Measurements from ENCODE around the gene GALT. TPM values are rescaled to one million over a fixed set of nuclear protein-coding genes. Genes with fewer than 3 reads are reported as not detected.

The GALT gene
- 14.5 and 31.5 TPM in 2 replicates for total RNA-seq (2014; rRNA removed; shearing (Covaris generic))
- 31.6 and 35.1 TPM in 2 replicates for polyA plus RNA-seq (2016; fragmentation: Nextera tagmentation; extraction: Ambion mirVana)
- long read RNA-seq, transcript GALT-201 (11 exons, 1,768 nt) = major isoform, 13 of 23 reads
- long read RNA-seq, partial matches to known transcripts = 0 of 23 reads
- long read RNA-seq, other reads (novel, unspliced or antisense) = 5 of 23 reads

- Histone ChIP-seq H3K4me3 (peak within 1 kb of the TSS; percentile 96), H3K79me2 (replicated peaks; ENCODE audit: insufficient read depth) (peaks cover 6% of the 10 kb centered on the region), H3K27ac (ENCODE audit: low read depth) (peak within 1 kb of the TSS; percentile 85), H4K20me1 (replicated peaks; ENCODE audit: insufficient read depth) (no peaks in the 10 kb centered on the region; the same call in 1 of the 2 replicates), H3K4me2 (peak within 1 kb of the TSS; percentile 94), H3F3A (replicated peaks; ENCODE audit: low read depth) (peaks cover 8% of the 10 kb centered on the region; the same call in 1 of the 2 replicates), H3K4me1 (ENCODE audit: insufficient read depth) (peaks cover 24% of the 10 kb centered on the region), H3K36me3 (ENCODE audit: insufficient read depth) (peaks cover 3% of the 10 kb centered on the region; the same call in 1 of the 2 replicates), H2AFZ (peak within 1 kb of the TSS; percentile 99), H3K9me2 (ENCODE audit: insufficient read depth) (no peaks in the 10 kb centered on the region), H3K27me3 (ENCODE audit: insufficient read depth) (no peaks in the 10 kb centered on the region)
- peak within 1 kb of the TSS; percentile 89 for H3K4me3 Mint-ChIP-seq
- DNase-seq (ENCODE audit: low spot score) (peak; percentile 96), ATAC-seq (peak; percentile 86)
- peaks cover 26% of the 10 kb centered on the region for H3K36me3 Mint-ChIP-seq (ENCODE audit: low read depth)
- H3K9me3 Mint-ChIP-seq = no peaks in the 10 kb centered on the region; the same call in 2 of the 3 replicates
- H3K4me1 Mint-ChIP-seq = peaks cover 36% of the 10 kb centered on the region
- peak; percentile 37; the same call in 1 of the 2 replicates for TF ChIP-seq CREB1 (CRISPR knock-in tag; IDR thresholded peaks at IDR 0.05; ENCODE audit: low read depth)
- no peak for TF ChIP-seq STAT1 (IDR thresholded peaks at IDR 0.05; ENCODE audit: unreplicated experiment)
- TF ChIP-seq EZH2 (IDR thresholded peaks at IDR 0.05; ENCODE audit: low read depth, unreplicated experiment) = no peak
- TF ChIP-seq POLR2AphosphoS5 (IDR thresholded peaks at IDR 0.05; ENCODE audit: low read depth) = peak; percentile 88
- no peak for TF ChIP-seq ZNF114 (CRISPR knock-in tag; IDR thresholded peaks at IDR 0.05)
- TF ChIP-seq ZNF462 (CRISPR knock-in tag; IDR thresholded peaks at IDR 0.05) = no peak
- TF ChIP-seq ZNF331 (CRISPR knock-in tag; IDR thresholded peaks at IDR 0.05; ENCODE audit: low read depth) = no peak
- TF ChIP-seq CTCF (conservative IDR thresholded peaks at IDR 0.05; ENCODE audit: low read depth in 2 of 2) = peak; percentile 42 to 67
- TF ChIP-seq JUNB (IDR thresholded peaks at IDR 0.05; ENCODE audit: unreplicated experiment) = no peak
- TF ChIP-seq, protein P1, sequence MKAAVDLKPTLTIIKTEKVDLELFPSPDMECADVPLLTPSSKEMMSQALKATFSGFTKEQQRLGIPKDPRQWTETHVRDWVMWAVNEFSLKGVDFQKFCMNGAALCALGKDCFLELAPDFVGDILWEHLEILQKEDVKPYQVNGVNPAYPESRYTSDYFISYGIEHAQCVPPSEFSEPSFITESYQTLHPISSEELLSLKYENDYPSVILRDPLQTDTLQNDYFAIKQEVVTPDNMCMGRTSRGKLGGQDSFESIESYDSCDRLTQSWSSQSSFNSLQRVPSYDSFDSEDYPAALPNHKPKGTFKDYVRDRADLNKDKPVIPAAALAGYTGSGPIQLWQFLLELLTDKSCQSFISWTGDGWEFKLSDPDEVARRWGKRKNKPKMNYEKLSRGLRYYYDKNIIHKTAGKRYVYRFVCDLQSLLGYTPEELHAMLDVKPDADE (IDR thresholded peaks at IDR 0.05) = 0 out of 2 replicates have a peak, but pooled peaks have one; percentile 26
- peak within 1 kb of the TSS; percentile 82 for H3K27ac Mint-ChIP-seq
- H3K27me3 Mint-ChIP-seq (ENCODE audit: insufficient read depth, low read depth, poor library complexity) = peaks cover 8% of the 10 kb centered on the region
These were observed at the start of gene GALT for GRCh38 chr9:34646211-34647083. Gene GALT (plus strand): TSS chr9:34646675. CDS start chr9:34646705, 30 bp downstream.
